GM13976 (cell line): ENCODE measurements around the gene PRSS48.

Experiments
- DNase-seq: peaks from one replicate; pipeline ENCODE4 v3.0.0; 2012; ENCODE audit warnings: low spot score
- in situ Hi-C: fragments of 300-500 bp; cut with MboI; formaldehyde crosslinking; loops from one replicate; pipeline ENCODE4 v1.12.0; 2022; ENCODE audit warnings: low sequenced_read_pairs, mixed read lengths, inconsistent platforms; ENCODE audit not compliant: unreplicated experiment
- TF ChIP-seq, protein P1 (sequence below): IDR thresholded peaks from 2 replicates; pipeline ENCODE4 v1.5.1; 2012; ENCODE audit warnings: borderline replicate concordance, mild to moderate bottlenecking; ENCODE audit not compliant: insufficient read depth; ENCODE audit errors: extremely low read depth, missing control alignments, control extremely low read depth

Gene PRSS48

DNA sequence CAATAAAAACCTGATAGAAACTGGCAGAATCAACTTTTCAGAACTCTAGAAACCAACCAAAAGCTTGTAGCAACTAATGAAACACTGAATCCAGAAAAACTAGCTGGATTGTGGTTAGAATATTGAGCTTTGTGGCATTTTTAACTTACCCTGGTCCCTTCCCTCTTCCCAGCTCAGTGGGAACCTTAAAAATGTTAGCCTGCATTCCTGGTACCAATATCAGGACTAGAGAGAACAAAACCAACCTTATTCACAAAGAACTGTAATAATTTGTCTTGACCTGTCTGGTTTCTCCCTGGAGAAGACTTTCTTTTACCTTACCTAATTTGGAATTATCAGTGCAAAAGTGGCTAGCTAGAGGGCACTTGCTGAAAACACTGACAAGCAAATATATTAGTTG is 27.3 kb downstream of the PRSS48 start:
- in situ Hi-C loops: no loop called here
- TF ChIP-seq, protein P1, sequence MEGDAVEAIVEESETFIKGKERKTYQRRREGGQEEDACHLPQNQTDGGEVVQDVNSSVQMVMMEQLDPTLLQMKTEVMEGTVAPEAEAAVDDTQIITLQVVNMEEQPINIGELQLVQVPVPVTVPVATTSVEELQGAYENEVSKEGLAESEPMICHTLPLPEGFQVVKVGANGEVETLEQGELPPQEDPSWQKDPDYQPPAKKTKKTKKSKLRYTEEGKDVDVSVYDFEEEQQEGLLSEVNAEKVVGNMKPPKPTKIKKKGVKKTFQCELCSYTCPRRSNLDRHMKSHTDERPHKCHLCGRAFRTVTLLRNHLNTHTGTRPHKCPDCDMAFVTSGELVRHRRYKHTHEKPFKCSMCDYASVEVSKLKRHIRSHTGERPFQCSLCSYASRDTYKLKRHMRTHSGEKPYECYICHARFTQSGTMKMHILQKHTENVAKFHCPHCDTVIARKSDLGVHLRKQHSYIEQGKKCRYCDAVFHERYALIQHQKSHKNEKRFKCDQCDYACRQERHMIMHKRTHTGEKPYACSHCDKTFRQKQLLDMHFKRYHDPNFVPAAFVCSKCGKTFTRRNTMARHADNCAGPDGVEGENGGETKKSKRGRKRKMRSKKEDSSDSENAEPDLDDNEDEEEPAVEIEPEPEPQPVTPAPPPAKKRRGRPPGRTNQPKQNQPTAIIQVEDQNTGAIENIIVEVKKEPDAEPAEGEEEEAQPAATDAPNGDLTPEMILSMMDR: no peak
- no peak for DNase-seq

DNA sequence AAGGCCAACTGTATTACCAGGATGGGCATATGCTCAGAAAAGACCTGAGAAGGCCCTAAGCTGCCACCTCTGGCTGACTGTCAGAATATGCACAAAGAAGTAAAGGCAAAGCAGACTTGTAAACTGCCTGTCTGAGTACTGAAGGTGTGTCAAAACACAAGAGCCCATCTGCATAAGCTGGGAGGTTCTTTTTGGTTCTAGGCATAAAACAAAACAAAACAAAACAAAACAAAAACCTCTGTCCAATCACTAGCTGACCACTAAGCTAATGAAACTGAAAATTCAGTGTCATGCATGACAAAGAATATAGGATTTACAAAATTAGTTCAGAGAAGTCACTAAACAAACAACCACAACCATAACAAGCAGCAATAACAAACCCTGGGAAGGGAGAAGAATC is 27.8 kb downstream of the PRSS48 start:
- TF ChIP-seq, protein P1: no peak
- DNase-seq: no peak
- in situ Hi-C loops: no loop called here

DNA sequence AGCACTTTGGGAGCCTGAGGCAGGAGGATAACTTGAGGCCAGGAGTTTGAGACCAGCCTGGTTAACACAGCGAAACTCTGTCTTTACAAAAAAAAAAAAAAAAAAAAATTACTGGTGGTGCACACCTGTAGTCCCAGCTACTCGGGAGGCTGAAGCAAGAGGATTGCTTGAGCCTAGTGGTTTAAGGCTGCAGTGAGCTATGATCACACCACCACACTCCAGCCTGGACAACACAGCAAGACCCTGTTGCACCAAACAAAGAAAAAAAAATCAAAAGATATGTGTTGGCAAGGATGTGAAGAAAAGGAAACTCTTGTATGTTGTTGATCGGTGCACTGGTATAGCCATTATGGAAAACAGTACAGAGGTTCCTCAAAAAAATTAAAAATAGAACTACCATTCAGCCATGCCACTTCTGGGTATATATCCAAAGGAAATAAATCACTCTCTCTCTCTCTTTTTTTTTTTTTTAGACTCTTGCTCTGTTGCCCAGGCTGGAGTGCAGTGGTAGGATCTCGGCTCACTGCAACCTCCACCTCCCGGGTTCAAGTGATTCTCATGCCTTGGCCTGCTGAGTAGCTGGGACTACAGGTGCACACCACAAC is 33.3 kb downstream of the PRSS48 start:
- in situ Hi-C loops: no loop called here
- TF ChIP-seq, protein P1: no peak
- no peak for DNase-seq

DNA sequence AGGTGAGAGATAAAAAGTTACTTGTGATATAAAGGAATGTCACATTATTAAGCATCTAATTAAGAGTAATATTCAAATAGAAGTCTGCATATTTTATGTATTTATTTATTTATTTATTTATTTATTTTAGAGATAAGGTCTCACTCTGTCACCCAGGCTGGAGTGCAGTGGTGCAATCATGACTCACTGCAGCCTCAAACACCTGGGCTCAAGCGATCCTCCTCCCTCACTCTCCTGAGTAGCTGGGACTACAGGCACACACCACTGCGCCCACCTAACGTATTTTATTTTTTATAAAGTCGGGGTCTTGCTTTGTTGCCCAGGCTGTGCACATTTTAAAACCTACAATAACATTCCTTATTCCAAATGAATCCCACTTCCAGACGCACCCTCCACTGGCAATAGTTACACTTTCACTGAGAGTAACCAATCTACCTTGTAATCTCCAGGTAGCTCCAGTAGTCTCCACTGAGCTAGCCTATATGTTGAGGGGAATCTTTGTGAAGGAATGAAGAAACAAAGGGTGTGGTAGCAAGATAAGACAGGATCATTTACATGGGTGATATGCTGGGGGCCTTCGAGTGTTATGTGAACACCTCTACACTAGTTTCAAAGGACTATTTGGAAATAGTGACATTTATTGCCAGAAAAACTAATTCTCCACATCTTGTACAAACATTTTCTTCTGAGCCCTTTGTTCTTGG is 36.5 kb downstream of the PRSS48 start:
- in situ Hi-C loops: no loop called here
- TF ChIP-seq, protein P1: no peak
- no peak for DNase-seq

DNA sequence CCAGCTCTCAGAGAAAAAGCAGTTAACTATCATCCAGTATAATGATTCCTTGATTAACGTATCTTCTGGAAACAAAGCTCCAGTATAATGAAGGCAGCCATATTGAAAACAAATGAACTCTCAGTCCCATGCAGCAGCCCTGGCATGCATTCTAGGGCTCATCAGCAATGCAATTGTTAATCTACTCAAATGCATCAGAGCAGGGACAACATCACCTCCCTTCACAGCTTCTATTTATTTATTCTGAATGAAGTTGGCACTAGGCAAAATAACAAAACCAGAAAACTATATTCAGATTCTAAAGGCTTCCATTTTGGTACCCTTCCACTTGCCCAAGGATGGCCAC is 37.0 kb downstream of the PRSS48 start:
- TF ChIP-seq, protein P1: no peak
- DNase-seq: no peak
- in situ Hi-C loops: no loop called here

DNA sequence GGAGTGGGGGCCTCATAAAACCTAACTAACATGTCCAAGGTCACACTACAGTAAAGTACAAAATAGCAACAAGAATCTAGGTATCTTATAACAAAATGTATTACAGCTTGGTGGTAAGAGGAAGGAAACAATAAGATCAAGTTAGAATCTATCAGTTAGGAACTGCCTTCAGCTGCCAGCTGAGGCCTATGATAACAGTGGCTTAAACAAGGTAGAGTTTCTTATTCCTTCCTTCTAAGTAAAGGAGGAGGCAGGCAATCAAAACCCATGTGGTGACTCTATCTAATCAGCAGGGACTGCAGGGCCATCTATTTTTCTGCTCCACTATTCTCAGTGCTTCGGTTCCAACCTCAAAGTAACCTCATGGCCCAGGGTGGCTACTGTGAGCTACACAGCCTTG is 37.5 kb downstream of the PRSS48 start:
- in situ Hi-C loops: no loop called here

More for the DNA sequence above, 37.5 kb downstream of the PRSS48 start:
- TF ChIP-seq, protein P1: no peak
- DNase-seq: no peak
